Measurements from ENCODE around the gene DNAJC4.

GRCh38 chr11:64201543-64201942 lies 28.8 kb upstream of the DNAJC4 start:
- TF ChIP-seq EZH2 (IDR thresholded peaks at IDR 0.05; ENCODE audit: insufficient read depth, poor library complexity, severe bottlenecking) (no peak), EZH2phosphoT487 (IDR thresholded peaks at IDR 0.05; ENCODE audit: insufficient read depth, low read depth) (no peak)
